Activated CD8-positive, alpha-beta memory T cell treated with anti-CD3 and anti-CD28 coated beads for 48 hours (primary cell): Measurements from ENCODE around the gene RNLS.

Experiments used
- DNase-seq, 3 experiments: peaks; one replicate each; pipeline ENCODE4 v3.0.0-alpha.2; 2020; ENCODE audit warnings: low read depth in 2 of 3, low spot score in 2 of 3

Gene RNLS

GRCh38 chr10:88582806-88583583, at the start of gene RNLS:
RNLS (minus strand) TSS chr10:88583318.
- DNase-seq, result peak; percentile 32 to 47 (median 45)

- no peak for DNase-seq
Observed at GRCh38 chr10:88624840-88625239, 41.7 kb upstream of the RNLS start.

GRCh38 chr10:88623835-88624234, 40.7 kb upstream of the RNLS start:
- DNase-seq, result no peak

- no peak for DNase-seq
Observed at GRCh38 chr10:88620441-88620840, 37.3 kb upstream of the RNLS start.

GRCh38 chr10:88618496-88618895, 35.4 kb upstream of the RNLS start:
- no peak for DNase-seq

- DNase-seq, result no peak
Observed at GRCh38 chr10:88617772-88618300, 34.7 kb upstream of the RNLS start.

DNA sequence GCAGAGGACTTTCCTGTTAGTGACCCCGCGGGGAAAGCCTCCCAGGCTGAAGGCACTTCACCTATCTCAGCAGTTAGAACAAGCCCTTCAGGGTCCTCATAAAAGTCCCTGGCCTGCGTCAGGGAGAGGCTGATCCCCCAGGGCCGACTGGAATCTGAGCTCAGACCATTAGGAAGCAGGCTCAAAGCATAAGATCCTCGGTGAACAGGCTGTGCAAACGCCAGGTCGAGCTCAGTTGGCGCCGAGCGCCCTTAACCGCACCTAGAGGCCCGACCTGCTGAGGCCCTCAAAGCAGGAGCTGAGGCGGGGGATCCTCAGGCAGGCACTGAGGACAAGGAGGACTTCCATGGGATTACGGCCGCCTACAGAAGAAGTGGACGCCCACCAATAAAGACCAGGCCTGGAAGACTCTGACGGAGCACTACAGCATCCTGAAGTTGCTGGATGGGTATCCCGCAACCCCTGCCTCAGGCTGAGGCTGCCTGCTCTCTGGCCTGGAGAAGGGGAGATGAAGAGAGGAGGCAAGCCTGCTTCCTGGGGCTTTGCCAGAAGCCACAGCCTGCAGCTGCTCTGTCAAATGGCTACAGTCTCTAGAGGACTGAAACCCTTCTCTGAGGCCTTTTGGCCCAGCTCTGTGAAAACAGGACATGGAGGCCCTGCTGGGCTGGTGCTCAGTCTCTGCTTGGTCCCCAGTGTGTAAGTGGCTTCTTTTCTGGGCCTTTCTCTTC, 33.3 kb upstream of the RNLS start:
- no peak for DNase-seq

DNA sequence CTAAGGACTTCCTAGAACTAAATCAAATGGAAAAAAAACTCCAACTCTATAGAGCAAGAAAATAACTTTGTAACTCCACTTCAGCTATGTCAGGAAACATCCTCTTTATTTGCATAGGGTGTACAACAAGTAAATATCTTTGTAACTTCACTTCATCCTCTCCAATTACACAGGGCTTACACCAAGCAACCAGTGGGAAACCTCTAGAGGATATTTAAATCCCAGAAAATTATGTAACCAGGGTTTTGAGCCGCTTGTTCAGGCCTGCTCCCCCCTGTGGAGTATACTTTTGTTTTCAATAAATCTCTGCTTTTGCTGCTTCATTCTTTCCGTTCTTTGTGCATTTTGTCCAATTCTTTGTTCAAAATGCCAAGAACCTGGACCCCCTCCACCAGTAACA, 25.7 kb upstream of the RNLS start:
- no peak for DNase-seq

GRCh38 chr10:88608052-88608732, 25.1 kb upstream of the RNLS start:
- no peak for DNase-seq

DNA sequence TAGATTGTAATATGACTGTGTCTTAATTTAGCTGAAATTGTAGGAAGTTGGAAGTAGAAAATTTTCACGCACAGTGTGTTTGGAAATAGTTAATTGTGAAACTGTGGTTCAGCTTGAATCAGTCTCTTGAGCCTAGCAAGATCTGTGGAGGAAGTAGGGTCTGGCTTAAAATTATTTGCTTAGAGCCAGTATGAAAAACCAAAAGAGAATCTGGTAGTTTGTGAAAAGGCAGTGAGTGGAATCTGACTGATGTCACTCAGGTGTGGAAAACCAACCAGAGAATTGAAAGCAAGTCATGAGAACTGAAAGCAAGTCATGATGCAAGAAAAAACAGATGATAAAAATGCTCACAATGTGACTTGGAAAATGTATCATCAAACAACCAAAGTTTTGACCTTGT, 14.9 kb upstream of the RNLS start:
- no peak for DNase-seq

DNA sequence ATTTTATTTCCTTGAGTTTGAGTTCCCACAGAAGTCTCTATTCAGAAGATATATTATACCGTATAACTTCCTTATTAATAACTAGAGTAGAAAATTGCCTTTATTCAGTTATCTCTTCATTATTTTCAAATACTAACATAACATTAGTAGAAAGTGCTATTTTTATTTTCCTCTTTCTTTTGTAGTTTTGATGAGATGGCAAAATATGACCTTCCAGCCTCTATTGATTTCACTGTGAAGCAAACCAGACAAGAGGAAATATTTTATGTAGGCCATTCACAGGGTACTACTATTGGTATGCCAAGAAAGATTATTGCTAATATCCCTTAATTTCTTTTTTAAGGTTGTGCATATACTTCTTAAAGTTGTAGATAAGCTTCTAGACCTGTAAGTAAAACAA, 11.4 kb upstream of the RNLS start:
- DNase-seq, result no peak

DNA sequence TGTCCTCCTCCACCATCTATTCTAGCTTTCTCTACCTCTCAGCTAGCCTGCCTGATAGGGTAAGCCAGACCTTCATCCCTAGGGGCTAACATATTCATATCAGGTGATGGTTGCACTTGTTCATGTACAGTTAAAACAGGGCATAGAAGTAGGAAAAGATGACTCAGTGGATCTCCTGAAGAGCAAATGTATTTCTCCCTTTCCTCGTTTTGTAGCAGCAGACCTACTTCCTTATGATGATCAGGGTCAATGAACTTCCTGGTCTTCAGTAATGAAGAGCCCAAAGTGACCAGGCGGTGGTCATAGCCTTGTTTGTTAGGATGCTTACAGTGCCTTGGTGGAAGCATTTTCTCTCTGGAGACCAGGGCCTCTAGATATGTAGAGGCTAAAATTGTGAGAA, 9.8 kb upstream of the RNLS start:
- DNase-seq, result no peak

GRCh38 chr10:88592381-88592780, 9.3 kb upstream of the RNLS start:
- DNase-seq, result no peak

- DNase-seq, result no peak
Observed at GRCh38 chr10:88586462-88586861, 3.3 kb upstream of the RNLS start, which contains the start of gene LIPJ. LIPJ (plus strand) TSS chr10:88586762; CDS start chr10:88590688, 3,926 bp downstream.

DNA sequence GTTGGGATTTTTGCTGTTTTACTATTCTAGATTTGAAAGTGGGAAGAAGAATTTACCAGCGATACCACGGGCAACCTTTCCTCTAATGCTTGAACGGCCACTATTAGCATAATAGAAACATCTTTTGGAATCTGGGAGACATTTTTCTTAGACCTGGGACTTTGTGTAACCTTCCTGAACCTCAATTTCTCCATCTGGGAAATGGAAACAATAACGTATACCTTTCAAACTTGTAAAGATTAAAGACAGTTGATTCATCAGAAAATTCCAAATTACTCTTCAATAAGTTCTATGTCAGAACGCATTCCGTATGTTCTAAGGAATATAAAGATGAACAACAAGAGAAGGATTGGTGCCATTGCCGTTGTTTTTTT, 453 bp upstream of the RNLS start:
- DNase-seq, result no peak

DNA sequence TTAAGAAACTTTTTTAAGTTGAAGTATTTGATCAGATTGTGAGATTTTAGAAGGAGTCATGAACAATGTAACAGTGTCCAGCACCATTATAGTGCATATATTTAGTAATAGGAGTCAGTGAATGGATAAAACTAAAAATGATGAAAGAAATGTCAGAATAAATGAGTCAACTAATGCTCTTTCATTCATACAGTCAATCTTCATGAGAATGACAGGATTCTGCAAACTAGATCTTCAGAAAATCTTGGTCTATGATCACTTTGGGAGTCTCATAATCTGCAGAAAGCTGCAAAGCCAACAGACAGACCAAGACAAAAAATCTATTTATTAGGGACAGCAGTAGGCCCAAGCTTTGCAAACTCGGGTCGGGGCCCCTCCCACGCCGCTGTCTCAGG, 710 bp downstream of the RNLS start:
- DNase-seq, result no peak

GRCh38 chr10:88565072-88565471, 18.0 kb downstream of the RNLS start:
- DNase-seq, result no peak

- no peak for DNase-seq
Observed at GRCh38 chr10:88562152-88562551, 21.0 kb downstream of the RNLS start.

- no peak for DNase-seq
Observed at GRCh38 chr10:88557658-88558057, 25.5 kb downstream of the RNLS start.

DNA sequence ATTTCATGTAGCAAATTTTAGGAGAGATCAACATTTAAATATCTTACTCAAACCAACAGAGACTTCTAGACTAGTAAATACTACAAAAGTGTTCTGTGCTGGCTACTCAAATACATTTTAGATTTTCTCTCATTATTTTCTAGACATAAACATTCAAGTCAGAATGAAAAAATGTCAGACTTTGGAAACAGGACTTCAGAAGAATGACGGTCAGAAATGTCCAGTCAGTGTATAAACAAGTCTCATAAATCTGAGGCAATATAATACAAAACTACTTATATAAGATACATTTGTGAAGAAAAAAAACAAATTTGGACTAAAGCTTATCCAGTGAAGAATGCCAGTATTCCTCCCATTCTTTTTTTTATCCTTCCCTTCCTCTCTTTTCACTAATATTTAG, 25.9 kb downstream of the RNLS start:
- no peak for DNase-seq

GRCh38 chr10:88555190-88555908, 27.8 kb downstream of the RNLS start:
- no peak for DNase-seq
